AG04450 (cell line): ENCODE data around the gene SPATA25. TPM values are rescaled to one million over a fixed set of nuclear protein-coding genes. Genes with fewer than 3 reads are reported as not detected.

ENCODE experiments used
- CTCF ChIA-PET: fragments of 300-600, 350-600 bp; formaldehyde crosslinking; extraction: SDS; loops from one replicate; lab custom pipeline; 2022; ENCODE audit warnings: antibody characterized with exemption, inconsistent platforms; lab: Charles Lee
- POLR2A ChIA-PET: fragments of 350-600 bp; formaldehyde crosslinking; extraction: SDS; loops from one replicate; lab custom pipeline; 2021; ENCODE audit warnings: antibody characterized with exemption, inconsistent platforms; lab: Yijun Ruan, JAX
- DNase-seq: peaks from one replicate; pipeline ENCODE4 v3.0.0-alpha.2; 2011; ENCODE audit warnings: low read depth, low spot score
- H3K27ac ChIP-seq: one replicate; pipeline ENCODE4 v1.5.1; 2012; ENCODE audit warnings: low read depth, low read length, control low read depth
- H3K27me3 ChIP-seq: one replicate; pipeline ENCODE4 v1.6.0; 2012; ENCODE audit warnings: low read length; ENCODE audit not compliant: control insufficient read depth, insufficient read depth
- H3K4me3 ChIP-seq: 2 replicates; pipeline ENCODE4 v1.5.1; 2011; ENCODE audit warnings: mild to moderate bottlenecking, low read depth, low read length, control low read depth
- H3K9me3 ChIP-seq: 2 replicates; pipeline ENCODE4 v1.5.1; 2012; ENCODE audit warnings: low read length; ENCODE audit not compliant: control insufficient read depth, insufficient read depth
- polyA plus RNA-seq: library from polyadenylated mRNA; depleted of rRNA; stranded (reverse); fragments of >200 nt; gene quantifications from 2 replicates; pipeline ENCODE4 v1.2.3, GENCODE V29; 2011
- TF ChIP-seq, protein P1 (sequence below): IDR thresholded peaks from 2 replicates; pipeline ENCODE4 v1.5.1; 2011; ENCODE audit warnings: low read depth, low read length, control low read depth, inconsistent platforms

The SPATA25 gene
- polyA plus RNA-seq, 1 experiment: 0.50 TPM

DNA sequence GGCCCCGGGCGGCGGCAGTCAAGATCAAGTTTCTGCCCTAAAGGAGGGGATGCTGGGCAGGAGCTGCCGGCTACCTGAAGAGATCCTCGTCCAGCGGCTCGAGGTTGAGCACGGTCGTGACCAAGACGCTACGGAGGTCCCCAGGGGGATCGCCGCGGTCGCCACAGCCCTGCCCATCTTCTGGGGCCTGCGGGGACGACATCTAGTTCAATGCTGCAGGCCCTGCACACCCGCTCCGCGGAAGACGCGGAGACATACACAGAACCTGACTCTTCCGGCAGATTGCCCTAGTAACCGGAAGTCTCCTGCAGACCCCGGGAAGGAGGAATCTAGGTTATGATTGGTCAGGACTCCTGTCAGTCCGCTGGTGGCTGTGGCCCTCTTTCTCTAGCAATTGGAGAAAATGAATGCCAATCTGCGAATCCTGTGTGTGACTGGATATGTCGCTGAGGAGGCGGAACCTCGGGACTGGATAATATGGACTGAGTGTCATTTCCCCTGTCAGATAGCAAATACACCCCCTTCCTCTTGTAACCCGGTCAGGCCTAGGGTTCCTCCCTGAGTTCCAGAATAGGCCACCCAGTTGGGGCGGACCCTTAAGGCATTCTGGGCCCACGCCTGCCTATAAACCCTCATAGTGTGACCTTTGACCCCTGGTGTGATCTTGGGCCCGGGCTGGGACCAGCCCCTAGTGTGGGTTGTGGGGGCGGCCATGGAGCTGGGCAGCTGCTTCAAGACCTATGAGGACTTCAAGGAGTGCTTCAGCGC, 30.1 kb downstream of the SPATA25 start, which contains the start of the genes ACOT8 and ZSWIM3:
ACOT8 (minus strand) TSS at position 279 of the 768 bp plus-strand sequence; CDS start at position 202, 77 bp downstream.
ZSWIM3 (plus strand) TSS at position 501 of the 768 bp plus-strand sequence; CDS start at position 713, 212 bp downstream.
- peak; percentile 100 for DNase-seq
- no peaks in the 10 kb centered on the region for H3K9me3 ChIP-seq
- CTCF ChIA-PET: interaction anchor here (0.8 to 1.1 kb wide), 2 partner anchors 11 to 33 kb away, joined by 3 to 4 read pairs; partner anchors contain the start of gene NEURL2
- H3K27ac ChIP-seq: peak within 1 kb of the TSS; percentile 39
- H3K4me3 ChIP-seq: peak within 1 kb of the TSS; percentile 91
- TF ChIP-seq, protein P1, sequence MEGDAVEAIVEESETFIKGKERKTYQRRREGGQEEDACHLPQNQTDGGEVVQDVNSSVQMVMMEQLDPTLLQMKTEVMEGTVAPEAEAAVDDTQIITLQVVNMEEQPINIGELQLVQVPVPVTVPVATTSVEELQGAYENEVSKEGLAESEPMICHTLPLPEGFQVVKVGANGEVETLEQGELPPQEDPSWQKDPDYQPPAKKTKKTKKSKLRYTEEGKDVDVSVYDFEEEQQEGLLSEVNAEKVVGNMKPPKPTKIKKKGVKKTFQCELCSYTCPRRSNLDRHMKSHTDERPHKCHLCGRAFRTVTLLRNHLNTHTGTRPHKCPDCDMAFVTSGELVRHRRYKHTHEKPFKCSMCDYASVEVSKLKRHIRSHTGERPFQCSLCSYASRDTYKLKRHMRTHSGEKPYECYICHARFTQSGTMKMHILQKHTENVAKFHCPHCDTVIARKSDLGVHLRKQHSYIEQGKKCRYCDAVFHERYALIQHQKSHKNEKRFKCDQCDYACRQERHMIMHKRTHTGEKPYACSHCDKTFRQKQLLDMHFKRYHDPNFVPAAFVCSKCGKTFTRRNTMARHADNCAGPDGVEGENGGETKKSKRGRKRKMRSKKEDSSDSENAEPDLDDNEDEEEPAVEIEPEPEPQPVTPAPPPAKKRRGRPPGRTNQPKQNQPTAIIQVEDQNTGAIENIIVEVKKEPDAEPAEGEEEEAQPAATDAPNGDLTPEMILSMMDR: no peak
- no peaks in the 10 kb centered on the region for H3K27me3 ChIP-seq
- POLR2A ChIA-PET: interaction anchor here (0.8 to 1.4 kb wide), 2 partner anchors 16 to 24 kb away, joined by 4 to 6 read pairs; partner anchors contain the start of gene ZSWIM1

DNA sequence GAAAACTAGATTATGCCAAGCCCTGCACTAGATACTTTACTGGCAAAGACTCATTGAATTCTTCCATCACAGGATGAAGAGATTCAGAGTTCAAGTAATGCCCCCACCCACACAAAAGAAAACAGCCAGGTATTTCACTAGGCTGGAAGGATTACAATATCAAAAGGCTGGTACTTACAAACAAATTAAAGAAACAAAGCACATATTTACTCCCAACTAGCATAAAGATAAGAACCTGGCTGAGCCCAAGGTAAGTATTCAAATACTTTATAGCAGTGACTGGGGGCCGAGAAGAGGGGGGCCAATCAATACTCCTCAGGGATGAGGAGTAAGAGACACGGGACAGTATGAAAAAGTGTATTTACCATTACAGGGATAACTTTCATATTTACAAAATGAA, 33.9 kb downstream of the SPATA25 start:
- POLR2A ChIA-PET: no interaction called here
- TF ChIP-seq, protein P1: no peak

DNA sequence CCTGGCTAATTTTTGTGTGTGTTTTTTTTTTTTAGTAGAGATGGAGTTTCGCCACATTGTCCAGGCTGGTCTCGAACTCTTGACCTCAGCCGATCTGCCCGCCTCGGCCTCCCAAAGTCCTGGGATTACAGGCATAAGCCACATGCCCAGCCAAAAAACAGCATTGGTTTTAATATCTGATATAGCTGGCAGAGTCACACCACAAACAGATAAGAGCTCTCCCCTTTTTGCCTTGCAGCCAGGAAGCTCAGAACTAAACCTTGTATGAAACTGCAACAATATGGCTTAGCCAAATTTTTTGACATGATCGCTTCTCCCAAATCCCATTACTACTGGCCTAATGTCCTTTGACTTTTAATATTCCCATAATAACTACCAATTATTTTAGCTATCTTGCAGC, 35.1 kb downstream of the SPATA25 start:
- no peaks in the 10 kb centered on the region for H3K9me3 ChIP-seq
- TF ChIP-seq, protein P1: no peak
- H3K27me3 ChIP-seq: no peaks in the 10 kb centered on the region
- DNase-seq: no peak
- CTCF ChIA-PET: no interaction called here
- POLR2A ChIA-PET: interaction anchor here (0.5 kb wide), 1 partner anchor 9 kb away, joined by 3 read pairs; no protein-coding TSS in a partner anchor
- no peak overlapping the region for H3K27ac ChIP-seq
- H3K4me3 ChIP-seq: no peak overlapping the region

More for the DNA sequence above, 33.9 kb downstream of the SPATA25 start:
- CTCF ChIA-PET: no interaction called here
- no peak for DNase-seq
- H3K27me3 ChIP-seq: no peaks in the 10 kb centered on the region
- H3K4me3 ChIP-seq: no peak overlapping the region
- no peaks in the 10 kb centered on the region for H3K9me3 ChIP-seq
- H3K27ac ChIP-seq: no peak overlapping the region

DNA sequence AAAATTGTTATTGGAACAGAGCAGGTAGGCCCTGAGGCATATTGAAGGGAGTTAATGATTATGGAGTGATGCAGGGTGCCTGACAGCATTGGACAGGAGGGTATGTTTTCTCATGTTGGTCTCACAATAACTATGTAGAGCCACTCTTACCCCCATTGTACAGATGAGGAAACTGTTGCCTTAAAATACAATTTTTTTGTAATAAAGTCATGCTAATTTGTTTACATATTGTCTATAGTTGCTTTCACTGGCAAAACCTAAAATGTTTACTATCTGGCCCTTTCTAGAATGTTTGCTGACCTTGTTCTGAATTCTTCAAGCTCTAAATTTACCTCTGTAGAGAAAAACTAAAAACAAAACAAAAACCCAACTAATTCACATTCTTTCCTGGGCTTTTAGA, 35.9 kb downstream of the SPATA25 start:
- ChIA-PET POLR2A (no interaction called here), CTCF (no interaction called here)
- Histone ChIP-seq H3K4me3 (no peak overlapping the region), H3K27me3 (no peaks in the 10 kb centered on the region), H3K27ac (no peak overlapping the region), H3K9me3 (no peaks in the 10 kb centered on the region)
- TF ChIP-seq, protein P1: no peak
- DNase-seq: no peak

DNA sequence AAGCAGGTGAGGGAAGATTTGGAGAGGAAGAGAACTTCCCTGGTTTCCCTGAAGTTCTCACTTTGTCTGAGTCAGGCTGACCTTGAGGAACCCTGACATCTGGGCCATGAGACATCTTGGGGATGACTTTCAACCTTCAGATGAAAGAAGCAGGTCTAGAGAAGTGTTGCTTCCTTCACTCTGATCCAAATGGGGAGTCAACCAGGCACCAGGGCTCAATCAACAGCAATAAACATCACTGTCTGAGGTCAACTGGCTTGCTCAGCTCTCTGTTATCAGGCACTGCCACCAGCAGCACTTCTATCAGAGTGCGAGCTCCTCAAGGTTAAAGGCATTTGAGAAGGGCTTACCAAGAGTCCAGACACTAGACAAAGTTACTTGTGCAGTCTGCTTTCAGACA, 36.5 kb downstream of the SPATA25 start:
- CTCF ChIA-PET: no interaction called here

More for the DNA sequence above, 36.5 kb downstream of the SPATA25 start:
- Histone ChIP-seq H3K27me3 (no peaks in the 10 kb centered on the region), H3K27ac (no peak overlapping the region), H3K4me3 (no peak overlapping the region), H3K9me3 (no peaks in the 10 kb centered on the region)
- DNase-seq: no peak
- TF ChIP-seq, protein P1: no peak
- POLR2A ChIA-PET: no interaction called here
